Skeletal muscle tissue (tissue), 4 donors: ENCODE results near the gene POLR2J2. TPM values are rescaled to one million over a fixed set of nuclear protein-coding genes. Genes with fewer than 3 reads are reported as not detected.
"Not testable (repeated sequence)": the region's sequence is repeated elsewhere in the genome, so short reads cannot be mapped to it uniquely, and the experiment has no call there.

Experiments used
- H3K27ac ChIP-seq: one replicate; pipeline ENCODE4 v1.7.0; 2013; ENCODE audit warnings: mild to moderate bottlenecking, low read depth, low read length, inconsistent platforms
- H3K27me3 ChIP-seq, 3 donors: one replicate each; pipeline ENCODE4 v1.7.0; 2013; ENCODE audit warnings: low read length in 3 of 3; ENCODE audit not compliant: control insufficient read depth in 3 of 3, insufficient read depth in 3 of 3
- H3K36me3 ChIP-seq, 3 donors: one replicate each; pipeline ENCODE4 v1.7.0; 2013; ENCODE audit warnings: low read length in 3 of 3; ENCODE audit not compliant: control insufficient read depth in 3 of 3, insufficient read depth in 3 of 3
- H3K4me1 ChIP-seq, 3 donors: one replicate each; pipeline ENCODE4 v1.7.0; 2013; ENCODE audit warnings: low read length in 3 of 3, mild to moderate bottlenecking in 3 of 3; ENCODE audit not compliant: control insufficient read depth in 3 of 3, insufficient read depth in 3 of 3
- H3K4me3 ChIP-seq, 3 donors: one replicate each; pipeline ENCODE4 v1.7.0; 2013; ENCODE audit warnings: low read length in 3 of 3
- H3K9ac ChIP-seq, 3 donors: one replicate each; pipeline ENCODE4 v1.7.0; 2013; ENCODE audit warnings: low read length in 3 of 3, mild to moderate bottlenecking in 3 of 3, moderate library complexity in 2 of 3, low read depth in 1 of 3
- H3K9me3 ChIP-seq, 3 donors: one replicate each; pipeline ENCODE4 v1.7.0; 2013; ENCODE audit warnings: low read length in 3 of 3; ENCODE audit not compliant: control insufficient read depth in 3 of 3
- total RNA-seq: library from RNA; depleted of rRNA; stranded (reverse); fragments of >200 nt; gene quantifications from one replicate; pipeline ENCODE4 v1.2.3, GENCODE V29; 2014
- donor health status: Osteomylitis.

The POLR2J2 gene
- total RNA-seq, 1 donor from 2014 or later: 2.1 TPM

- not testable (repeated sequence) for H3K27ac ChIP-seq, H3K36me3 ChIP-seq, H3K27me3 ChIP-seq, H3K9ac ChIP-seq, H3K9me3 ChIP-seq, H3K4me1 ChIP-seq, H3K4me3 ChIP-seq
Measured at GRCh38 chr7:102695033-102695552, 23.6 kb upstream of the POLR2J2 start.

- not testable (repeated sequence) for H3K4me1 ChIP-seq, H3K9ac ChIP-seq, H3K27ac ChIP-seq, H3K36me3 ChIP-seq, H3K4me3 ChIP-seq, H3K27me3 ChIP-seq, H3K9me3 ChIP-seq
Measured at GRCh38 chr7:102694008-102694407, 22.5 kb upstream of the POLR2J2 start.

- H3K27me3 ChIP-seq, H3K27ac ChIP-seq, H3K9ac ChIP-seq, H3K36me3 ChIP-seq, H3K9me3 ChIP-seq, H3K4me1 ChIP-seq, H3K4me3 ChIP-seq: not testable (repeated sequence)
Measured at GRCh38 chr7:102690602-102691001, 19.1 kb upstream of the POLR2J2 start.

- H3K27me3 ChIP-seq, H3K9me3 ChIP-seq, H3K4me1 ChIP-seq, H3K9ac ChIP-seq, H3K4me3 ChIP-seq, H3K36me3 ChIP-seq, H3K27ac ChIP-seq: not testable (repeated sequence)
Measured at GRCh38 chr7:102689436-102690282, 18.2 kb upstream of the POLR2J2 start.

GRCh38 chr7:102688299-102689036 lies 17.0 kb upstream of the POLR2J2 start:
- not testable (repeated sequence) for H3K27ac ChIP-seq, H3K27me3 ChIP-seq, H3K4me1 ChIP-seq, H3K9me3 ChIP-seq, H3K4me3 ChIP-seq, H3K9ac ChIP-seq, H3K36me3 ChIP-seq

- not testable (repeated sequence) for H3K27ac ChIP-seq, H3K36me3 ChIP-seq, H3K9me3 ChIP-seq, H3K4me3 ChIP-seq, H3K9ac ChIP-seq, H3K4me1 ChIP-seq, H3K27me3 ChIP-seq
Measured at GRCh38 chr7:102682560-102682959, 11.1 kb upstream of the POLR2J2 start.

- H3K27me3 ChIP-seq, H3K9ac ChIP-seq, H3K9me3 ChIP-seq, H3K36me3 ChIP-seq, H3K4me3 ChIP-seq, H3K4me1 ChIP-seq, H3K27ac ChIP-seq: not testable (repeated sequence)
Measured at GRCh38 chr7:102680780-102681179, 9.3 kb upstream of the POLR2J2 start.

- H3K27ac ChIP-seq, H3K9ac ChIP-seq, H3K9me3 ChIP-seq, H3K27me3 ChIP-seq, H3K4me3 ChIP-seq, H3K36me3 ChIP-seq, H3K4me1 ChIP-seq: not testable (repeated sequence)
Measured at GRCh38 chr7:102675545-102675944, 4.1 kb upstream of the POLR2J2 start.

GRCh38 chr7:102673447-102674067 lies 2.1 kb upstream of the POLR2J2 start:
- H3K4me1 ChIP-seq, H3K9ac ChIP-seq, H3K27me3 ChIP-seq, H3K4me3 ChIP-seq, H3K27ac ChIP-seq, H3K9me3 ChIP-seq, H3K36me3 ChIP-seq: not testable (repeated sequence)

- not testable (repeated sequence) for H3K4me3 ChIP-seq, H3K27me3 ChIP-seq, H3K9ac ChIP-seq, H3K27ac ChIP-seq, H3K4me1 ChIP-seq, H3K9me3 ChIP-seq, H3K36me3 ChIP-seq
Measured at GRCh38 chr7:102671956-102672307, 469 bp upstream of the POLR2J2 start.
